Myocyte (in vitro differentiated cells): Measurements from ENCODE around the gene CCDC68. TPM values are rescaled to one million over a fixed set of nuclear protein-coding genes. Genes with fewer than 3 reads are reported as not detected.
A peak's percentile ranks its signal among the peaks of the same experiment; 100 is the strongest.

ENCODE experiments used
- DNase-seq: peaks from one replicate; pipeline ENCODE4 v3.0.0-alpha.2; 2012; ENCODE audit warnings: low read depth
- total RNA-seq: library from RNA; depleted of rRNA; stranded (reverse); fragments of >200 nt; gene quantifications from 2 replicates; pipeline ENCODE4 v1.2.3, GENCODE V29; 2014

CCDC68 gene
- total RNA-seq, 1 donor from 2014 or later: not detected

DNA sequence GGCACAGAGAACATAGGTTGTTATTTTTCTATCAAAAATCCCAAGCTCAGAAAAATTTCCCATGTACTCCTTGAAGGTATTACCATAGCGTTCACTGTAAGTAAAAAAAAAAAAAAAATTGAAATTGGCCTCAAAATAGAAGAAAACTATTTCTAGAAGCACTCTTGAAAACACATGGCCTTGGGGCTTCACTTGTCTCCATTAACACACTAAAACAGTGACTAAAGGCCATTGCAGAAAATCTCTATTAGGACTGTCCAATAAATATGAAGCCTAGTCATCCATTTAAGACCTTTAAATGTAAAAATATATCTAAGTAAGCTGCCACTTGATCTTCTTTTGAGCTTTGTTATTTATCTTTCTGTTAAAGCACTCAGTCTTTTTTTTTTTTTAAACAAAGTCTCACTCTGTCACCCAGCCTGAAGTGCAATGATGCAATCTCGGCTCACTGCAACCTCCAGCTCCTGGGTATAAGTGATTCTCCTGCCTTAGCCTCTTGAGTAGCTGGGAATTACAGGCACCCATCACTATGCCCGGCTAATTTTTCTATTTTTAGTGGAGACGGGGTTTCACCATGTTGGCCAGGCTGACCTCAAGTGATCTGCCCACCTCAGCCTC, 35.8 kb downstream of the CCDC68 start:
- no peak for DNase-seq

DNA sequence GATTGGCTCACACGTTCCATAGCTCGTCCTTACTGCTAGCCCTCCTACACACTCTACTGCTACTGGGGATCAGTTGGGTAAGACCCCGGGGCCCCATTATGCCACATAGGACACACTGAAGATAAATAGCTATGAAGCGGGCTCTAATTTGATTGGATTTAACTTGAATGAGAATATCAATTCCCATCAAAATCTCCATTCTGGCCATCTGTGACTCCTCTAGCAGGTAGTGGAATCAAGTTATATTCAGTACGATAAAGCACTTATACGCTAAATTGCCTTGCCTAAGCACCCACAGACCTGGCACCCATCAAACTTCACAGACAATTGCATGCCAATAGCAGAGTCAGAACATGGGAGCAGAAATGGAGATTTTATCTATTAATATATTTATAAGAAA, 39.8 kb downstream of the CCDC68 start:
- DNase-seq: no peak

DNA sequence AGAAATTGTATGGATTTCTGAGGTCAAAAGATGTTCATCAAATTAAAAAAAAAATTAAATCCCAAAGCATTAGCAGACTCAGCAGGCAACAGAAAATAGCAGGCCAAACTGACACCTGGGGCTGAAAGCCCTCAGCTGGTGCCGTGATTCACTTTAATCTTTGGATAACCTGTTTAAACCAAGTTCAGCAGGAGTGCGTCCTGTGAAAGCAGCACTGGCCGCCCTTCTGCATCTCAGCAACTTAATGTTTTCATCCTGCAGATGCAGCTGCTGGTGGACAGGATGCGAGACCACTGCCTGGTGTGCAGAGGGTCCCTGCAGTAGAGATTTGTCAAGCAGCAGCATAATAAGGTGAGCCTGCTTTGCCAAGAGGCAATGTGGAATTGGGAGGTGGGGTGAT, 41.2 kb downstream of the CCDC68 start:
- DNase-seq: no peak

DNA sequence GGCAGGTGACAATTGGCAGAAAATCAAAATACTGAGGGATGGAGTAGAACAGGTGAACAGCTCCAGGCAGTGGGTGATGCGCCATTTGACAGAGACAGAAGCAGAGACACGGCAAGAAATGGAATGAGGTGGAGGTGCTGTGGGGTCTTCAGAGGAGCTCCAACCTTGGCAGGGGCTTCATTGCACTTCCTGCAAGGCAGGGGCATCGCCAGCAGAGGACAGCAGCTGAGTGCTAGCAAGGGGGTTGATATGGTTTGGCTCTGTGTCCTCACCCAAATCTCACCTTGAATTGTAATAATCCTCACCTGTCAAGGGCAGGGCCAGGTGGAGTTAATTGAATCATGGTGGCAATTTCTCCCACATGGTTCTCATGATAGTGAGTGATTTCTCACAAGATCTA, 42.8 kb downstream of the CCDC68 start:
- no peak for DNase-seq

DNA sequence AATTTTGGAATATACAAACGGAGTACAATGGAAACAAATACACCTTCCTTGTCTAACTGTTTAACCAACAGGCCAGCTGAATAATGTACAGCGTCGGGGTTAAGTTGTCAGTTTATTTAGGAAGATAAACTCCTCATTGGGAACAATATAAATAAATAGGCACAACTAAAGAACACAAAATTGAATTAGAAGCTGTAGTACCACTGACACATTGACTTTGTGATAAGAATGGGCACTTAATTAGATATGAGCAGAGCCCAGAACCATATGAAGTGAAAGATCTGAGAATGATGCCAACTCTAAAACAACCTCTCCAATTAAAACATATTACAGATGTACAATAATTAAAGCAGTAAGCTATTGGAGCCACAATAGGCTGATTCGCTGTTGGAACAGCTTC, 44.4 kb downstream of the CCDC68 start:
- DNase-seq: no peak

DNA sequence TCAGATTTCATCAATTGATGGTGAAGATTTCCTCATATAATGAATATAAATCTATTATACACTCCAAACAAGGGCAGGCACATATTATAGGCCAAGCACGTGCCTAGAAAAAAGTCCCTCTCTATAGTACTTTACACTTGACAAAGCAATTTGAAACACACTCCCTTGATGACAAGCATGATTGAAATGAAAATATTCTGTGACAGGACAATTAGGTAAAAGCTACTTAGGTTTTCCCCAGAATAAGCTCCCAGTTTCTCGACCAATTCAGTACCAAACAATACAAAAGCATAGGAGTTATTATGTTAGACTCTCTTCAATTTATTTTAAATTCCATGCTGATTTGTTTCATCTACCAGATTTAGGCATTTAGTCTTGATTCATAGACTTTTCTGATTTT, 47.7 kb downstream of the CCDC68 start:
- DNase-seq: no peak

DNA sequence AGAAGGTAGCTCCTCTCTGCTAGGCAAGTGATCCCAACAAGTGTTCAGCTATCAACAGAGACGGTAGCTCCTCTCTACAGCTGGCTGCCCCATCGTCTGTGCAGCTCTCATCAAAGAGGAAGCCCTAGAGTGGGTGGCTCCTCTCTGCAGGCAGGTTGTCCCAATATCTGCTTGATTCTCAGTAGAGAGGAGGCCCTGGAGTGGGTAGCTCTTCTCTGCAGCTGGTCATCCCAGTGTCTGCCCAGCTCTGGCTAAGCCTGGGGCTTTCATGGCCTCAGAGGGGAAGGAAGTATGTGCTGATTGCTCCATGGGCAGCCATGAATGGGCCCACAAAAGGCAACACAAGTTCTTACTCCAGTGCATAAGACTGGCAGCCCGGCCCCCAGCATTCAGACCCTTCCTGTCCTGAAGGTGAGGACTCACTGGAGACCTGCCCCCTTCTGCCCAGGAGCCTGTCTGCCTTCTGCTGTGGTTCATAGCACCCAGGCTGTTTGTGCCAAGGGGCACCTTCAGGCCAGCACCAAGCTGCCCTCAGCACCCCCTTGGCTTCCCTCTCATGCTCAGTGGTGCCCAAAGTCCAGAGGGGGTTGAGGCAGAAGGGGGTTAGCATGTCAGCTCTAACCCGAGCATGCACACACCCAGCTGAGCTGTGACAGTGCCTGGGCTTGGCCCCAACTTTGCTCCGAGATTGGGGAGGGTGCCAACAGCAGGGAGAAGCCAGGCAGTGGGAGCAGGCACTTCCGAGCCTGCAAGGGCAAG, 48.9 kb downstream of the CCDC68 start:
- no peak for DNase-seq

DNA sequence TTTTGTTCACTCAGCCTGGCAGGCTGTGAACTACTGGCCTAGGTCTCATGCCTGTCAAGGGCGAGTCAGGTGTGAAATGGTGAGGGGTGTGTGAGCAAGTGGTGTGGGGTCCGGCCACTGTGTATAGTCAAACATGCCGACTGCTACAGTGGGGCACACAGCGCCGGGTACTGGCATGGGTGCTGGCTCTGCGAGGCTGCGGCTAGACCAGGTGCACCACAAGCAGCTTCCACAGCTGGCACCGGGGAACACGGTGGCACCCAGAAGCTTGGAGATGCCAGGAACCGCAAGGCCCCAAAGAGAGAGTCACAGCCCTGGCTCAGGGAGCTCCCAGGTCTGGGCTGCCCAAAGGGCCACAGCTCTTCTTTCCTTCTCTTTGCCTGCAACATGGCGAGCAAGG, 49.7 kb downstream of the CCDC68 start:
- no peak for DNase-seq

DNA sequence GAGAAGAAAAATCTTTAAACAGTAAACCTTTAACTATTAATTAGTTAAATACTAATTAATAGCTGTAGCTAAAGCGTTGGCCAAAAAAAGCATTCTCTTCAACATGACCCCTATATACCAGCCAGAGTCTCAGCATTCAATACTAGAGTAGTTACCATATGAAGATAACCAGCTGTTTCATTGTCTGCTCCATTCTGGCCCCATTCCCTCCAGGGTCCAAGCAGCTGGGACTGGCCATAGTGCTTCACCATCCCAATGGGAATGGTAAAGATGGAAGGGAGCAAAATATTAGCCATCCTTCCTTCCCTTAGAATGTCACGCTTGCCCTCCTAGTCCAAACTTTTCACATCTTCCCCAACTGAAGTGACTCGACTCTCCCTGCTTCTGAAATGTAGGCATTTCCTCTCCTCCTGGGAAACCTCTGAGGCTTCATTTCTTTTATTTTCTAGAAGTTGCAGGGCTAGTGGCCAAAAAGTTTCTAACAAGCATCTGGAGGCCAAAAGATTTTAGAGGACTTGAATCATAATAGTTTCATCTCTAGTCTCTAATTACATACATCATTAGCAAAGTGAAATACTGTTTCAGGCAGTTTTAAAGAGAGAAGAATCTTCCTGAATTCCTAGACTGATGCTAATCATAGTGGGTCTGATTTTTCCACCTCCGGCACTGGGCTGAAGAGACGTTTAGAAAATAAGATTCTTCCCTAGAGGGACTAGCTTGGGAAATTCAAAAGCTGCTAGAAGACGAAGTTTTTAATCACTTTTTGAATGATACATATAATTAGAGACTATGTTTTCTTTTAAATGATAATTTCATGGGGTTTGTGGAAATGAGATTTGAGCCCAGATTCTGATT, 52.7 kb downstream of the CCDC68 start:
- no peak for DNase-seq

DNA sequence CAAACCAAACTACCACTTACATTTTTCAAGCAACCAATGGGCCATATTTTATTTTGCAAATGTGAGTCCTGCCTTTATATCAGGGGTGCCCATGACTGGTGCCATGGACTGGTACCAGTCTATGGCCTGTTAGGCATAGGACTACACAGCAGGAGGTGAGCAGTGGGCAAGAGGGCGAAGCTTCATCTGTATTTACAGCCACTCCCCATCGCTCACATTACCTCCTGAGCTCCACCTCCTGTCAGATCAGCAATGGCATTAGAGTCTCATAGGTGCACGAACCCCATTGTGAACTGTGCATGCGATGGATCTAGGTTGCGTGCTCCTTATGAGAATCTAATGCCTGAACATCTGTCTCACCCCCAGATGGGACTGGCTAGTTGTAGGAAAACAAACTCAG, 53.6 kb downstream of the CCDC68 start:
- no peak for DNase-seq

DNA sequence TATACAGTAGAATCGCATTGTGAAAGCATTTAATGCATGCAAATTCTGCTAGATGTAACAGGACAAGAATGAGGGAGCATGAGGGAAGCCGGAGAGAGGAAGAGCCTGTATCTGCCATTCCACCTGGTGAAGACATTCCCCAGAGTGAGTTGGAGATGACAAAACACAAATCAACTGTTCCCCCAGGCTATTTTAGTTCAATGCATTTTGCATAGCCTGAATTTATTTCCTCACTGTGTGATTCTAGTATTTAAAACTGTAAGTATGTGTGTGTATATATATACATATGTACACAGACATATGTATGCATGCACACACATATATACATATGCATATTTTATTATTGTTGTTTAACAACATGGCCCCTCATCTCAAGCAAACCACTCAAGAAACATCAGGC, 54.7 kb downstream of the CCDC68 start:
- DNase-seq: no peak

DNA sequence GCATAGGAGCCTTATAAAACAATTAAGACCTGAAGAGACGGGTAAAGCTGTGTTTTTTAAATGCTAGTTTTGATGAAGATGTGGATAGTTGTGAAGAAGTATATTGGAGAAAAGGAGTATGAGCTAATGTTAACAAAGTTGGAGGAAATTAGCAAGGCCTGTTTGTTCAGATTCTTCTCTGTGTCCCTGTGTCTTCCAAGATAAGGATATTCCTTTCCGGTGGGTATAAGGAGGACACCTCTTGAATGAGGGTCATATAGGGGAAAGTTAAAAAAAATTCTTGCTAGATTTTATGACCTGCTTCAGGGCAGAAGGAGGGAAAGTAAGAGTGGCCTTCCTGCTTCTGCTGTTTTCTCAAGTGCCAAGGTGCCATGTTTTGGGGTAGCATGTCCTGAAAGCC, 59.0 kb downstream of the CCDC68 start:
- no peak for DNase-seq

DNA sequence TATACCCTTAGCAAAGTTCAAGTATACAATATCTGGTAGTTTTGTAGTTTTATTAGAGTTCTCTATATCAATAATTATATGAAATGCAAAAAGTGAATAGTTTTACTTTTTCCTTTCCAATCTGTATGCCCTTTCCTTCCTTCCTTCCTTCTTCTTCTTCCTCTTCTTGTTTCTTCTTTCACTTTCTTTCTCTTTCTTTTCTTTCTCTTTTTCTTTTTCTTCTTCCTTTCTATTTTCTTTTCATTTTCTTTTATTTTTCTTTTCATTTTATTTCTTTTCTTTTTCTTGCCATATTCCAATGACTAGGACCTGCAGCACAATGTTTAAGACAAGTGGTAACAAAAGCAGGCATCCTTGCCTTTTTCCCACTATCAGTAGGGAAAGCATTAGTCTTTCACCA, 59.8 kb downstream of the CCDC68 start:
- DNase-seq: no peak

DNA sequence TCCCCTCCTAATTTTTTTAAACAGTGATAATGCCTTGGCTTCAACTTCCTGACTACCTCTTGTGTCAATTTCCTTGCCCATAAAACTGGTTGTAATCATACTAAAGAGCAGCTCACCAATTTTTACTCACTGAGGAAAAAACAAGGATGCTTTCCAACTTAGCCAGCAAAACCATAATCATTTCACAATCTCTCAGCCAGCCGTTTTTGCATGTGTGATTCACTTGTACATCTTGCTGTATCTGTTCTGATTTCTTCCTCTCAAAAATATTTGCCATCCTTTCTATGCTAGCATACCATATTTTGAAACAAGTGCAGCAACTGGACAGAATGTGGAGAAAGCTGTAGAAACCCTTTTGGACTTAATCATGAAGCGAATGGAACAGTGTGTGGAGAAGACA, 70.3 kb downstream of the CCDC68 start:
- peak; percentile 13 for DNase-seq

DNA sequence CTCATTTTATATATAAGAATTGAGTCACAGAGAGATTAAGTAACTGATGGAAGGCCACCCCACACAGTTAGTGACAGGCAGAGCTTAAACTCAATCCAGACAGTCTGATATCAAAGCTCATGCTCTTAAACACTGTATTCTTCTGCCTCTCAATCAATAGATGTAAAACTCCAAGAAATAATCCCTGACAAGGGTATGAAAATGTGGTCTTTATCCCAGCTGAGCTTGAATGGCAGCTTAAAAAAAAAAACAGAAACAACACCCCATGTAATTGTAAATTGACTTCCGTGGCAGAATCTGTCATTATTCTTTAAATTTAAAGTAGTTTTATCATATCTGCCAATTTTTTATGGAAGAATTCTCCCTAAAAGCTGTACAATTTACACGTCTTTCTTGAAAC, 70.9 kb downstream of the CCDC68 start:
- DNase-seq: no peak

DNA sequence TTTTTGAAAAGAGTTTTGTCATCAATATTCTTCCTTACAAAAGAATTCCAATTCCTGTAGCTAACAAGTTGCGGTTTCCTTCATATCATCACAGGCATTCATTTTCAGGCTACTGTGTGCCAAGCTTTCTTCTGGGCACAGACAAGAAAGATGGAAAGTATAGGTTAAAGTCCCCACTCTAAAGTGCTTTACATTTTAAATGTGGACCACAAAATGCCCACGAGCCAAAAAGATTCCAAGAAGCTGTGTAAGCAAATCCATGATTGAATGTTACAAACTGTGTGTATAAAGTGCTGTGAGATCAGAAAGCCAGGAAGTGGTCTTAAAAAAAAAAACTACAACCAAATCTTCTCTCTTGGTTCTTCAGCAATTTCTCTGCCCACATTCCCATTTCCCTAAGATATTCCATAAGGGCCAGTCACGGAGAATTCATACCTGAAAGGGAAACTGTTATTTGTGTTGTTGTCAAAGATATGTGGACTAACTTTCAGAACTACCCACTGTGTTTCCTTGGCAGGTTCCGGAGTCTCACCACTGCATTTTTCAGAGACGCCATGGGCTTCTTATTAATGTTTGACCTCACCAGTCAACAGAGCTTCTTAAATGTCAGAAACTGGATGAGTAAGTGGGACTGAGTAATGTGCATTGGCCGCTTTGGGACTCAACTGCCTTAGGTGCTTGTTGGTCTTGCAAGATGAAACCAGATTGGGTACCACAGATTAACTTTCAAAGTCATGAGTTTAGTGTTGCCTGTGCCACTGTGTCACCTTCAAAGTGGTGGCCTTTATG, 75.3 kb downstream of the CCDC68 start:
- DNase-seq: no peak

DNA sequence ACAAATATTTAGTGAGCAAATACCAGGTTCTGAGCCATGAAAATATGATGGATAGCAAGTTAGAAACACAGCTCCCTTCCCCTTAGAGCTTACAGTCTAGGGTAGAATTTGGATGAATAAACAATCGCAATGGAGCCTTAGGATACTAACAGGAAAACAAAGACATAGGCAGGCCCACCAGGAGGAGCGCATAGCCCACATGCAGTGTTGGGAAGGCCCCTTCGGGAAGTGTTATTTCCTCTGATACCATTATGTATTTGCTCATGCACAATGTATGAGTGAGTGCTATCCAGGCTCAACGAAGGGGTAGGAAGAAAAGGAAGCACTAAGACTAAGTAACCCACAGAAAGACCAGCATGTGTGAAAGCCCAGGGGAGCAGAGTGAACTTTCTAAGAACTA, 76.9 kb downstream of the CCDC68 start:
- DNase-seq: no peak

DNA sequence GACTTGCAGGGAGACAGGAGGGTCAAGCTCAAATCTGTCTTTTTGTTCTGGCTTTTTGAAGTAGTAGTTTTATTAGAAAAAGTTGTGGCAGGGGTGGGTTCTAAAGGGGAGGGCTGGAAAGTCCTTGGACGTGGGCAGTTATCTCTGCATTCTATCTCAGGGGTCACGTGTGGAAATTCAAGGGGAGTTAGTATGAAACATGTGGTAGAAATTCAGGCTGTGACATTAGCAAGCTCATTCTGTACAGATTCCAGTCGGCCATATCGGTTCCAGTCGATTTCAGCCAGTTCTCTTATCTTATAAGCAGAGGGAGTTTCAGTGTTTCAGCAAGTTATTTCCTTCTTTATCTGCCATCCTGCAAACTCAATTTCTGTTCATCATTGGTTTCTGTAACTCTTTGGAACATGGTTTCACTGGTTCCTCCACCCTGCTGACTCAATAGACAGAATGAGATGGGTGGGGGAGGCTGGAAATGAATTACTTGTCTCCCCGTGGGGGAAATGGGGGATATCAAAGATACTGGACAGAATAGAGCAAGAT, 78.0 kb downstream of the CCDC68 start:
- no peak for DNase-seq

DNA sequence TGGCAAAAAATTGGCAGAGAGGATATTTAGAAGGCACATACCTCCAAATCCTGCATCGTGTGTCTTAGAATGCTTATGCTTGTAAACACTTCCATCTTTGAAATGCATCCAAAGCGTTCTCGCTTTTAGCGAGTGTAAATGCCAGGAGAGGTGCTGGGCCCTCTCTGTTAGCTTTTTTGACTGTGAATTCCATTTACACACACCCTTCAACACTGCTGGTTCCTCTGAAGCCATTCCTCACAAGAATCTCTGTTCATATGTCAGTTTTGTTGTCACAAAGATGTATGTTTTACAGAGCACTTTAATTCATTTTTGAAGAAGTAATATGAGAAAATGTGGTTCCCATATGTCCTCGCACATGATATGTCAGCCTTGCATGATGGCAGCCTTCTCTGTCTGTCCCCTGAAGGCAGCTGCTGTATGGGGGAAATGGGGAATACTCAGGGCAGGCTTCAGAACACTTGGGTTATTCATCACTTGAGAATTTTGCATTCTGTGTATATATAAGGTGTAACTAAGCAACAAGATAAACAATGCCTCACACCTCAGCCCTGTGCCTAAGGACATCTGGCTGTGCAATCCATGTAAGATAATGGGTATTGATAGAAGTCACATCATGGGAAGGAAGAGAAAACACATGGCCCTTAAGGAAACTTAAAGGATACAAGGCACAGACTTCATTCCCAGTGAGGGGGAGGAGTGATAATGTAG, 78.7 kb downstream of the CCDC68 start:
- DNase-seq: no peak

DNA sequence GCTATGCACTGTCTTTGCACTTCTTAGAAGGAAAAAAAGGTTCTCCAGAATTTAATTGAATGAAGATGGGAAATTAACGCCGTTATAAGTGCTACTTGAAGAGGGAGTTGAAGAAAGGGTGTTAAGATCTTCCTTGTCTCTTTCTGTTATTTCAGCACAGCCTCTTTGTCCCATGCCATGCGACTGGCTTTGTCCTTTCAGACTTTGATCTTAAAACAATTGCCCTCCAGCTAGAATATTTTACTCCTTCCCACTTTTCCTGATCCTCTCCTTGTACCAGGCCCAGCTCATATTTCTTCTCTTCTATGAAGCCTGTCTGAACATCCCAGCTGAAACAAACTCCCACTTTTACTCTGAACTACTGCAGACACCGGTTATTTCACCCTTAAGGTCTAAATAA, 79.6 kb downstream of the CCDC68 start:
- no peak for DNase-seq
